Body of pancreas (tissue), 4 donors: ENCODE data around the gene PCNT. TPM values are rescaled to one million over a fixed set of nuclear protein-coding genes. Genes with fewer than 3 reads are reported as not detected.

Experiments used
- ATAC-seq: fragments of 150-250 bp; one replicate; pipeline ENCODE4 v1.9.1; 2016
- DNase-seq, 4 donors: peaks; one replicate each; pipeline ENCODE4 v3.0.0-alpha.2; 2019
- H3K27ac ChIP-seq, 4 donors: fragments of 200-600 bp; sonication (generic); 1 replicate in 3 of 4; 2 replicates in 1 of 4; pipeline versions ENCODE4 v1.5.1 to v1.6.1; 2016 to 2019; ENCODE audit warnings: mild to moderate bottlenecking in 1 of 4, mixed read lengths in 1 of 4, moderate library complexity in 1 of 4
- H3K27me3 ChIP-seq, 2 donors: fragments of 200-600 bp; sonication (generic); one replicate each; pipeline ENCODE4 v1.6.0; 2016; ENCODE audit warnings: mild to moderate bottlenecking in 1 of 2
- H3K36me3 ChIP-seq, 2 donors: fragments of 200-600 bp; sonication (generic); replicated peaks in 1 of 2; 2 replicates each; pipeline ENCODE4 v1.5.1; 2016; ENCODE audit warnings: low read depth in 2 of 2; ENCODE audit not compliant: insufficient read depth in 1 of 2
- H3K4me1 ChIP-seq: fragments of 200-600 bp; sonication (generic); one replicate; pipeline ENCODE4 v1.6.0; 2016
- H3K4me3 ChIP-seq, 2 donors: fragments of 200-600 bp; sonication (generic); 1 replicate in 1 of 2; 2 replicates in 1 of 2; pipeline ENCODE4 v1.5.1; 2016 to 2019
- H3K9me3 ChIP-seq, 3 donors: fragments of 200-600 bp; sonication (generic); 1 replicate in 2 of 3; 2 replicates in 1 of 3; pipeline ENCODE4 v1.5.1; 2016
- POLR2A ChIP-seq, 3 donors: fragments of 450-650 bp; IDR thresholded peaks; one replicate each; pipeline ENCODE4 v1.6.1; 2016; ENCODE audit warnings: antibody characterized with exemption in 3 of 3, mild to moderate bottlenecking in 2 of 3
- WGBS, 2 donors: methylation state at CpG; one replicate each; pipeline ENCODE4 v1.1.5; 2017; 5-methylcytosine and 5-hydroxymethylcytosine counted together
- intact Hi-C: fragments of 100-400 bp; cut with DNase I; formaldehyde crosslinking; loops from one replicate; pipeline ENCODE4 v1.15.1; 2023
- total RNA-seq, 2 donors: library from RNA; depleted of rRNA; stranded (reverse); fragments of >200 nt; gene quantifications; one replicate each; pipeline ENCODE4 v1.1.0, GENCODE V29; 2016
- TF ChIP-seq, protein P1 (sequence below), 7 experiments: fragments of 450-650 bp in 4 of 7; fragments of 200-600 bp in 3 of 7; sonication (generic) in 3 of 7; IDR thresholded peaks; one replicate each; pipeline ENCODE4 v1.5.1; 2016 to 2019; ENCODE audit warnings: antibody characterized with exemption in 7 of 7

The PCNT gene
- total RNA-seq, 2 donors from 2014 or later: 11.9 to 28.0 TPM

DNA sequence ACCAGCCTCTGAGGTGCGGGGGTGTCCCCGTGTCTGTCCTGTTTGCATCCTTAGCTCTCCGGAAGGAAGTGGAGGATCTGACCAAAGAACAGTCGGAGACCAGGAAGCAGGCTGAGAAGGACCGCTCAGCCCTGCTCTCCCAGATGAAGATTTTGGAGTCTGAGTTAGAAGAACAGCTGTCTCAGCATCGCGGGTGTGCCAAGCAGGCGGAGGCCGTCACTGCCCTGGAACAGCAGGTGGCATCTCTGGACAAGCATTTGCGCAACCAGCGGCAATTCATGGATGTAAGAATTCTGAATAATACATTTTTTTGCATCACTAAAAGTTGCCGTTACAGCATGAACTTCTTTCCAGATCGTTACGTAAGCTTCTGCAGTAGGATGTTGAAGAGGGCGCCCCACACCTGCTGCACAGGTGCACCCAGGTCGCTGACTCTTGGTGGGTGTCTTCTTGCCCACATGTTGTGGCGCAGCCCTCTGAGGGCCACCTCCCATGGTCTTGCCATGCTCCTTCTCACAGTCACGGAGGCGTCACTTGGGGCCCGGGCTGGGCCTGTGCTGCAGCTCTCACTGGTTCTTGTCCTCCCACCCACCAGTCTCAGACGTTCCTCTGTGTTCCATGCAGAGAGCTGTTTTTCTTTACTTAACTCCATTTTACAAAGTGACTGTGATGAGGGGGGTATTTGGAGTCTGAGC lies 73.4 kb downstream of the PCNT start:
- intact Hi-C loops: no loop called here
- Histone ChIP-seq H3K27me3 (no peaks in the 10 kb centered on the region), H3K36me3 (peaks cover 0 to 9% of the 10 kb centered on the region in 2 donors), H3K27ac (no peak overlapping the region), H3K4me1 (no peaks in the 10 kb centered on the region), H3K9me3 (no peaks in the 10 kb centered on the region), H3K4me3 (no peak overlapping the region)
- DNase-seq (no peak), ATAC-seq (no peak)
- 95 to 99% methylated on average over 20 of the region's 21 CpGs for WGBS, 2 donors
- no peak for TF ChIP-seq POLR2A (IDR thresholded peaks at IDR 0.05)
- TF ChIP-seq, protein P1, sequence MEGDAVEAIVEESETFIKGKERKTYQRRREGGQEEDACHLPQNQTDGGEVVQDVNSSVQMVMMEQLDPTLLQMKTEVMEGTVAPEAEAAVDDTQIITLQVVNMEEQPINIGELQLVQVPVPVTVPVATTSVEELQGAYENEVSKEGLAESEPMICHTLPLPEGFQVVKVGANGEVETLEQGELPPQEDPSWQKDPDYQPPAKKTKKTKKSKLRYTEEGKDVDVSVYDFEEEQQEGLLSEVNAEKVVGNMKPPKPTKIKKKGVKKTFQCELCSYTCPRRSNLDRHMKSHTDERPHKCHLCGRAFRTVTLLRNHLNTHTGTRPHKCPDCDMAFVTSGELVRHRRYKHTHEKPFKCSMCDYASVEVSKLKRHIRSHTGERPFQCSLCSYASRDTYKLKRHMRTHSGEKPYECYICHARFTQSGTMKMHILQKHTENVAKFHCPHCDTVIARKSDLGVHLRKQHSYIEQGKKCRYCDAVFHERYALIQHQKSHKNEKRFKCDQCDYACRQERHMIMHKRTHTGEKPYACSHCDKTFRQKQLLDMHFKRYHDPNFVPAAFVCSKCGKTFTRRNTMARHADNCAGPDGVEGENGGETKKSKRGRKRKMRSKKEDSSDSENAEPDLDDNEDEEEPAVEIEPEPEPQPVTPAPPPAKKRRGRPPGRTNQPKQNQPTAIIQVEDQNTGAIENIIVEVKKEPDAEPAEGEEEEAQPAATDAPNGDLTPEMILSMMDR (IDR thresholded peaks at IDR 0.05): no peak

DNA sequence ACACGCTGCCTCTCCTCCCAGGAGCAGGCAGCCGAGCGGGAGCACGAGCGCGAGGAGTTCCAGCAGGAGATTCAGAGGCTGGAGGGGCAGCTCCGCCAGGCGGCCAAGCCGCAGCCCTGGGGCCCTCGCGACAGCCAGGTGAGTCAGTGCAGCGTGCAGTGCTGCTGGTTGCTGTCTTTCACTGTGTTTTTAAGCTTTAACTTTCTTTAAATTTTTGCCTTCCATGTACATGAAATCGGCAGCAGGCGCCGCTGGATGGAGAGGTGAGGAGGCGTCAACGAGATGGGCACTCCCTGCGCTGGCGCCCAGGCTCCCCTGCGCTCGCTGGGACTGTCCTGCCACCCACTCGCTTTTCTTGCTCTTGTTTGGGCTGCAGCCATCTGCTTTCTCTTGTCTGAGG lies 74.0 kb downstream of the PCNT start:
- peaks cover 0 to 14% of the 10 kb centered on the region in 2 donors for H3K36me3 ChIP-seq
- DNase-seq: no peak
- H3K4me1 ChIP-seq: no peaks in the 10 kb centered on the region
- ATAC-seq: no peak
- H3K9me3 ChIP-seq: no peaks in the 10 kb centered on the region
- H3K4me3 ChIP-seq: no peak overlapping the region
- no peak overlapping the region for H3K27ac ChIP-seq
- intact Hi-C loops: no loop called here
- WGBS, 2 donors: 96 to 97% methylated on average over 19 to 22 of the region's 22 CpGs
- TF ChIP-seq POLR2A (IDR thresholded peaks at IDR 0.05): no peak
- TF ChIP-seq, protein P1 (IDR thresholded peaks at IDR 0.05): no peak
- no peaks in the 10 kb centered on the region for H3K27me3 ChIP-seq

DNA sequence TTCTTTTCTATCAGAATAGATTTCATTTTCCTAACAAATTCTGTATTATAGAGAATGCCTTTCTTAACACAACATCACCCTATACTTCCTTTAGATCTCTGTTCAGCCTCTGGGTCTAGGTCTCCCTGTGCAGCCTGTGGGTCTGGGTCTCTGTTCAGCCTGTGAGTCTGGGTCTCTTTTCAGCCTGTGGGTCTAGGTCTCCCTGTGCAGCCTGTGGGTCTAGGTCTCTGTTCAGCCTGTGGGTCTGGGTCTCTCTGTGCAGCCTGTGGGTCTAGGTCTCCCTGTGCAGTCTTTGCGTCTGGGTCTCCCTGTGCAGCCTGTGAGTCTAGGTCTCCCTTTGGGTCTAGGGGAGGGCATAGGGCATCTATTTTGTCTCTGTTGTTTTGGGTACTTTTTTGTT lies 75.2 kb downstream of the PCNT start:
- TF ChIP-seq, protein P1 (IDR thresholded peaks at IDR 0.05): no peak
- no peak for TF ChIP-seq POLR2A (IDR thresholded peaks at IDR 0.05)
- H3K9me3 ChIP-seq: no peaks in the 10 kb centered on the region
- intact Hi-C loops: no loop called here
- no peak overlapping the region for H3K27ac ChIP-seq
- WGBS, 2 donors: 88 to 92% methylated on average over 1 of the region's 1 CpG
- H3K4me3 ChIP-seq: no peak overlapping the region
- H3K36me3 ChIP-seq: peaks cover 0 to 14% of the 10 kb centered on the region in 2 donors
- H3K27me3 ChIP-seq: no peaks in the 10 kb centered on the region
- DNase-seq (no peak), ATAC-seq (no peak)
- no peaks in the 10 kb centered on the region for H3K4me1 ChIP-seq

DNA sequence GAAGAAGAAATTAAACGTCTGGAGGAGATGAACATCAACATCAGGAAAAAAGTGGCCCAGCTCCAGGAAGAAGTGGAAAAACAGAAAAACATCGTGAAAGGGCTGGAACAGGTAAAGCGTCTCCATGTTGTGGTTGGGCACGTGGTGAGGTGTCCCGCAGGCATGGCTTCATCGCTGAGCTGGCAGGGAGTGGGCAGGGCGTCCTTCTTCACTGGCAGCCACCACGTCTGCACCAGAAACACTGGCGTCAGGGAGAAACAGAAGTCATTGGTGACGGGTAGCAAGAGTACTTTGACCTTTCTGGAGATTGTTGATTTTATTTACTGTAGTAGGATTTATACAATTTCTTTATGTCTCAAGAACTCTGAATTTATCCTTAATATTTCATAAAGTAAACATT lies 75.7 kb downstream of the PCNT start:
- Histone ChIP-seq H3K4me1 (no peaks in the 10 kb centered on the region), H3K4me3 (no peak overlapping the region), H3K9me3 (no peaks in the 10 kb centered on the region), H3K27ac (no peak overlapping the region), H3K27me3 (no peaks in the 10 kb centered on the region), H3K36me3 (peaks cover 0 to 14% of the 10 kb centered on the region in 2 donors)
- TF ChIP-seq POLR2A (IDR thresholded peaks at IDR 0.05): no peak
- TF ChIP-seq, protein P1 (IDR thresholded peaks at IDR 0.05): no peak
- intact Hi-C loops: no loop called here
- no peak for DNase-seq
- ATAC-seq: no peak
- 80 to 81% methylated on average over 10 of the region's 10 CpGs for WGBS, 2 donors
